Esophagus muscularis mucosa (tissue), 4 donors: ENCODE data around the gene GK2. TPM values are rescaled to one million over a fixed set of nuclear protein-coding genes. Genes with fewer than 3 reads are reported as not detected.

ENCODE experiments used
- DNase-seq: peaks from one replicate; pipeline ENCODE4 v3.0.0-alpha.2; 2017; ENCODE audit errors: extremely low spot score
- H3K27ac ChIP-seq, 4 donors: fragments of 200-600 bp; sonication (generic); replicated peaks in 1 of 4; 1 replicate in 3 of 4; 2 replicates in 1 of 4; pipeline ENCODE4 v1.5.1; 2016 to 2019; ENCODE audit warnings: mild to moderate bottlenecking in 1 of 4
- H3K27me3 ChIP-seq, 4 donors: fragments of 200-600 bp; sonication (generic); one replicate each; pipeline versions ENCODE4 v1.5.1 to v1.6.0; 2016 to 2019
- H3K36me3 ChIP-seq, 4 donors: fragments of 200-600 bp; sonication (generic); one replicate each; pipeline ENCODE4 v1.5.1; 2016 to 2019
- H3K4me1 ChIP-seq, 4 donors: fragments of 200-600 bp; sonication (generic); one replicate each; pipeline ENCODE4 v1.5.1; 2016 to 2019
- H3K4me3 ChIP-seq, 4 donors: fragments of 200-600 bp; sonication (generic); 1 replicate in 2 of 4; 2 replicates in 2 of 4; pipeline ENCODE4 v1.5.1; 2016 to 2019; ENCODE audit warnings: mild to moderate bottlenecking in 4 of 4, moderate library complexity in 1 of 4
- H3K9me3 ChIP-seq, 4 donors: fragments of 200-600 bp; sonication (generic); 1 replicate in 3 of 4; 2 replicates in 1 of 4; pipeline ENCODE4 v1.5.1; 2016 to 2019
- CTCF ChIP-seq, 3 experiments: fragments of 200-600 bp in 2 of 3; fragments of 450-650 bp in 1 of 3; sonication (generic) in 2 of 3; IDR thresholded peaks; one replicate each; pipeline ENCODE4 v1.5.1; 2017 to 2019; ENCODE audit warnings: antibody characterized with exemption in 3 of 3, mild to moderate bottlenecking in 2 of 3, moderate library complexity in 1 of 3
- EP300 ChIP-seq: sonication (generic); formaldehyde crosslinking; IDR thresholded peaks from one replicate; pipeline ENCODE4 v1.6.1; 2017; ENCODE audit warnings: antibody characterized with exemption
- POLR2A ChIP-seq: fragments of 450-650 bp; IDR thresholded peaks from one replicate; pipeline ENCODE4 v1.6.1; 2017; ENCODE audit warnings: antibody characterized with exemption, moderate library complexity, mild to moderate bottlenecking, low read depth
- POLR2AphosphoS5 ChIP-seq, 2 donors: sonication (generic); formaldehyde crosslinking; IDR thresholded peaks; one replicate each; pipeline ENCODE4 v1.6.1; 2017; ENCODE audit warnings: antibody characterized with exemption in 2 of 2
- WGBS: methylation state at CpG from one replicate; pipeline ENCODE4 v1.1.5; 2018; 5-methylcytosine and 5-hydroxymethylcytosine counted together
- intact Hi-C: fragments of 100-400 bp; cut with DNase I; formaldehyde crosslinking; loops from one replicate; pipeline ENCODE4 v1.15.1; 2023
- total RNA-seq, 4 donors: library from RNA; depleted of rRNA; stranded (reverse); fragments of >200 nt; gene quantifications; one replicate each; pipeline versions ENCODE4 v1.1.0 to v1.2.1, GENCODE V29; 2016

Gene GK2
- total RNA-seq, 4 donors from 2014 or later: not detected

DNA sequence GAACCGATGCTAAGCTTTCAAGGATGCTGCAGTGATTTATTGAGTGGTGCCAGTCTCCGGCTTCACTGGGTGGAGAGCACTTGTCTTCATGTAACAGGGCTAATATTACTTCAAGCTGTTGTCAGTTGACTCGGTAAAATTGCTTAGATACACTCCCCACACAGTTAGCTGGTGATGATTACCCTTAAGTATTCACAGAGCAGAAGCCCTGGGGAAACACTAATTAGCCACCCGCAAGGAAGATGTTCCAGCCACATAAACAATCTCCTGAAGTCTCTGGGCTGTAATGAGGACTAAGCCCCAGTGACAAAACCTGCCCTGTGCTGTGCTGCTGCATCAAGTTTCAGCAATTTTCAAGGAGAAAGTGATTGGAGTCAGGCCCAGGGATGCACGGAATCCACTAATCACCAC, 37.3 kb upstream of the GK2 start:
- TF ChIP-seq CTCF (IDR thresholded peaks at IDR 0.05): no peak
- TF ChIP-seq POLR2A: no peak
- no peak for TF ChIP-seq EP300
- no peak for TF ChIP-seq POLR2AphosphoS5 (IDR thresholded peaks at IDR 0.05)
- no peaks in the 10 kb centered on the region for H3K36me3 ChIP-seq
- H3K4me3 ChIP-seq: no peak overlapping the region
- 72% methylated on average over 5 of the region's 5 CpGs for WGBS
- H3K27ac ChIP-seq: no peak overlapping the region
- H3K9me3 ChIP-seq: no peaks in the 10 kb centered on the region
- intact Hi-C loops: no loop called here
- no peak for DNase-seq
- H3K27me3 ChIP-seq: no peaks in the 10 kb centered on the region
- H3K4me1 ChIP-seq: peaks cover 0 to 5% (median 0%) of the 10 kb centered on the region in 4 donors

- intact Hi-C loops: no loop called here
- Histone ChIP-seq H3K4me1 (peaks cover 0 to 5% (median 0%) of the 10 kb centered on the region in 4 donors), H3K9me3 (no peaks in the 10 kb centered on the region), H3K27ac (no peak overlapping the region), H3K27me3 (no peaks in the 10 kb centered on the region), H3K4me3 (no peak overlapping the region), H3K36me3 (no peaks in the 10 kb centered on the region)
- no peak for DNase-seq
- TF ChIP-seq EP300 (no peak), POLR2AphosphoS5 (IDR thresholded peaks at IDR 0.05) (no peak), POLR2A (no peak), CTCF (IDR thresholded peaks at IDR 0.05) (no peak)
- 97% methylated on average over 3 of the region's 3 CpGs for WGBS
These were observed 34.4 kb upstream of the GK2 start for GRCh38 chr4:79442422-79442821.

GRCh38 chr4:79439489-79439888, 31.5 kb upstream of the GK2 start:
- WGBS: 100% methylated on average over 1 of the region's 1 CpG
- TF ChIP-seq POLR2A (no peak), POLR2AphosphoS5 (IDR thresholded peaks at IDR 0.05) (no peak), EP300 (no peak), CTCF (IDR thresholded peaks at IDR 0.05) (no peak)
- Histone ChIP-seq H3K4me3 (no peak overlapping the region), H3K36me3 (no peaks in the 10 kb centered on the region), H3K27ac (no peak overlapping the region), H3K27me3 (no peaks in the 10 kb centered on the region), H3K9me3 (no peaks in the 10 kb centered on the region), H3K4me1 (no peaks in the 10 kb centered on the region)
- intact Hi-C loops: no loop called here
- DNase-seq: no peak

DNA sequence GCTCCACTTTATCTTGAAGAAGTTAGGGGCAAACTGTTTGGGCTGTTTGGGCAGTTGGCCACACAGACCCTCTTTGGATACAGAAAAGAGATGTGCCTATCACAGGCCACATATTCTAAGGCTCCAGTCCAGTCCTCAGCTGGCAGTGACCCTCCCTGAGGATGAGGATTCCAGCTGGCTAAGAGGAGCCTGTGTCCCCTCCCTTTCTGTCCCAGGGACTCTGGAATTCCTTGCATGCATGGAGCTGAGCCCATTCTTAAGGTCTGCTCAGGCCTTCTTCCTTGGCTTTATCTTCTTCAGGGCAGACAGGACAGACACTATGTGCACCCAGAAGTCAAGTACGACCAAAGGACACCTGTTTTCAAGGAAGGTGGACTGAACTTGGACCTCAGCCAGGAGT, 23.8 kb upstream of the GK2 start:
- Histone ChIP-seq H3K36me3 (no peaks in the 10 kb centered on the region), H3K27me3 (no peaks in the 10 kb centered on the region), H3K27ac (no peak overlapping the region), H3K4me3 (no peak overlapping the region), H3K9me3 (no peaks in the 10 kb centered on the region), H3K4me1 (peaks cover 0 to 24% (median 5%) of the 10 kb centered on the region in 4 donors)
- no peak for DNase-seq
- TF ChIP-seq POLR2AphosphoS5 (IDR thresholded peaks at IDR 0.05) (no peak), EP300 (no peak), POLR2A (no peak), CTCF (IDR thresholded peaks at IDR 0.05) (no peak)
- WGBS: 75% methylated on average over 1 of the region's 1 CpG
- intact Hi-C loops: no loop called here
